Inflammatory macrophage treated with lipopolysaccharide for 4 hours (primary cell): ENCODE data around the gene CCDC61.
A peak's percentile ranks its signal among the peaks of the same experiment; 100 is the strongest.

Experiments used
- DNase-seq: peaks from one replicate; pipeline ENCODE4 v3.0.0-alpha.2; 2020

Gene CCDC61

GRCh38 chr19:45994998-45995714 lies at the start of gene CCDC61:
Gene CCDC61, plus strand, starts transcription at chr19:45995467. Its CDS starts 7,552 bp downstream, at chr19:46003019.
- peak; percentile 100 for DNase-seq

GRCh38 chr19:45947926-45948325 lies 47.3 kb upstream of the CCDC61 start:
- DNase-seq, result no peak

- DNase-seq, result no peak
Observed at GRCh38 chr19:45952341-45952685, 43.0 kb upstream of the CCDC61 start.

- DNase-seq, result peak; percentile 30
Observed at GRCh38 chr19:45952686-45953505, 42.4 kb upstream of the CCDC61 start.

- DNase-seq, result no peak
Observed at GRCh38 chr19:45953676-45954075, 41.6 kb upstream of the CCDC61 start.

GRCh38 chr19:45954156-45954555 lies 41.1 kb upstream of the CCDC61 start:
- DNase-seq, result no peak

- no peak for DNase-seq
Observed at GRCh38 chr19:45955905-45956608, 39.2 kb upstream of the CCDC61 start.

GRCh38 chr19:45958320-45958719 lies 36.9 kb upstream of the CCDC61 start:
- no peak for DNase-seq

GRCh38 chr19:45958769-45959516 lies 36.3 kb upstream of the CCDC61 start:
- no peak for DNase-seq

- no peak for DNase-seq
Observed at GRCh38 chr19:45959517-45960025, 35.7 kb upstream of the CCDC61 start.

GRCh38 chr19:45960595-45961235 lies 34.6 kb upstream of the CCDC61 start:
- DNase-seq, result no peak

- no peak for DNase-seq
Observed at GRCh38 chr19:45962021-45962420, 33.2 kb upstream of the CCDC61 start.

- DNase-seq, result no peak
Observed at GRCh38 chr19:45967246-45967645, 28.0 kb upstream of the CCDC61 start.

GRCh38 chr19:45968626-45969025 lies 26.6 kb upstream of the CCDC61 start:
- no peak for DNase-seq

GRCh38 chr19:45969676-45970075 lies 25.6 kb upstream of the CCDC61 start:
- no peak for DNase-seq

- DNase-seq, result no peak
Observed at GRCh38 chr19:45971260-45971902, 23.9 kb upstream of the CCDC61 start.

GRCh38 chr19:45972081-45972946 lies 23.0 kb upstream of the CCDC61 start:
- DNase-seq, result peak; percentile 32

- DNase-seq, result no peak
Observed at GRCh38 chr19:45972947-45973540, 22.2 kb upstream of the CCDC61 start.

- DNase-seq, result peak; percentile 32
Observed at GRCh38 chr19:45973553-45974338, 21.5 kb upstream of the CCDC61 start, which contains the start of gene NOVA2. Gene NOVA2, minus strand, starts transcription at chr19:45973865. Its CDS starts 514 bp downstream, at chr19:45973351.
